Measurements from ENCODE around the gene OTULINL. TPM values are rescaled to one million over a fixed set of nuclear protein-coding genes. Genes with fewer than 3 reads are reported as not detected.

OTULINL gene
- total RNA-seq, 1 donor from 2014 or later: 0.21 TPM

DNA sequence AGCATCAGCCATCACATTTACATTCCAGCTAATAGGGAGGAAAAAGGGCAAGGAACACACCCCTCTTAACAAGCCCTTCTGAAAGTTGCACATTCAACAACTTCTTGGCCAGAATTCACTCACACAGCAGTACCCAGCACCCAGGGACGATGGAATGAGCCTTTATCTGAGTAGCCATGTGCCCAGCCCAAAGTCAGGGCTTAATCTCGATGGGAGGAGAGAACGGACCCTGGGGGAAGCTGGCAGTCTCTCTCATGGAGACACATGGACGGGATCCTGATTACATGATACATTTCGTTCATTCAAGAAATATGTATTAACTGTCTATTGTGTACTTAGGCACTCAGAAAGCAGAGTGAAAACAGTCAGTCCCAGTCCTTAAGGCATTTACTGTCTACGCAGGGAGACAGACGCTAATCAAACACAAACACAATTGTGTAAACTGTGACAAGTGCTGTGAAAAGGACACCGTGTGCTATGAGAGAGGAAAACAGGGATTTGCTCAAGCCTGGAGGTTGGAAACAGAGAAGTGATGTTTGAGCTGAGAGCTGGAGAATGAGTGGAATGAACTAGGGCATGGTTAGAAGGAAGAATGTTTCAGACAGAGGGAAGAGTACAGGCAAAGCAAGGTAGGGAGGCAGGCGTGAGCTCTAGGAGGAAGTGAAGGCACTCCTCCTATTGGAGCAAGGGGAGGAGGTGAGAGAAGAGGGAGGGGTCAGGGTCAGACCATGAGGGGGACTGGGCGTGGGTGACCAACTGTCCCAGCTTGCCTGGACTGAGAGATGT lies 7.4 kb downstream of the OTULINL start:
- Histone ChIP-seq H3K27ac (no peak overlapping the region), H3K9me3 (no peaks in the 10 kb centered on the region), H3K27me3 (no peaks in the 10 kb centered on the region), H3K4me1 (no peaks in the 10 kb centered on the region), H3K4me3 (no peak overlapping the region), H3K36me3 (no peaks in the 10 kb centered on the region)
- no peak for TF ChIP-seq CTCF (IDR thresholded peaks at IDR 0.05)
- DNase-seq (ENCODE audit: low spot score in 2 of 2): no peak
- intact Hi-C loops (cut with DNase I): loop anchor here (10.0 kb wide), 1 partner anchor 444 kb away; the partner anchor contains the start of gene TRIO

- H3K9me3 ChIP-seq: no peaks in the 10 kb centered on the region
- no peaks in the 10 kb centered on the region for H3K36me3 ChIP-seq
- no peak overlapping the region for H3K4me3 ChIP-seq
- no peak for TF ChIP-seq CTCF (IDR thresholded peaks at IDR 0.05)
- H3K27ac ChIP-seq: no peak overlapping the region
- H3K27me3 ChIP-seq: no peaks in the 10 kb centered on the region
- H3K4me1 ChIP-seq: no peaks in the 10 kb centered on the region
- intact Hi-C loops (cut with DNase I): no loop called here
- no peak for DNase-seq (ENCODE audit: low spot score in 2 of 2)
Measured at GRCh38 chr5:14590949-14591348, 9.4 kb downstream of the OTULINL start.

DNA sequence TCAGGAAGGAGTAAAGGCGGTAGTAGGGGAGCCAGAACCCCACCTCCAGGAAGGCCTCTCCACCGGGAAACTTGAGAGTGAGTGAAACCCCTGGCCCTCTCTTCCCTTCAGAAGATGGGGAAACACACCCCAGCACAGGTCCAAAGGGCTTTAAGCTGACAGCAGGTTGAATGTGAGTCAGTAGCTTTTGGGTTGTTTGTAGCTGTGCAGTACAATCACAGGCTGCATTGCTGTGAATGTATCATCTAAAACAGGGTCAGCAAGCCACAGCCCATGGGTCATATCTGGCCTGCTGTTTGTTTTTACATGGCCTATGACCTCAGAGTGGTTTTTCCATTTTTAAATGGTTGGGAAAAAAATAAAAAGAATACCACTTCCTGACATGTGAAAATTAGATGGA lies 10.0 kb downstream of the OTULINL start:
- Histone ChIP-seq H3K36me3 (no peaks in the 10 kb centered on the region), H3K4me3 (no peak overlapping the region), H3K27ac (no peak overlapping the region), H3K9me3 (no peaks in the 10 kb centered on the region), H3K27me3 (no peaks in the 10 kb centered on the region), H3K4me1 (no peaks in the 10 kb centered on the region)
- no peak for TF ChIP-seq CTCF (IDR thresholded peaks at IDR 0.05)
- DNase-seq (ENCODE audit: low spot score in 2 of 2): no peak
- intact Hi-C loops (cut with DNase I): no loop called here

DNA sequence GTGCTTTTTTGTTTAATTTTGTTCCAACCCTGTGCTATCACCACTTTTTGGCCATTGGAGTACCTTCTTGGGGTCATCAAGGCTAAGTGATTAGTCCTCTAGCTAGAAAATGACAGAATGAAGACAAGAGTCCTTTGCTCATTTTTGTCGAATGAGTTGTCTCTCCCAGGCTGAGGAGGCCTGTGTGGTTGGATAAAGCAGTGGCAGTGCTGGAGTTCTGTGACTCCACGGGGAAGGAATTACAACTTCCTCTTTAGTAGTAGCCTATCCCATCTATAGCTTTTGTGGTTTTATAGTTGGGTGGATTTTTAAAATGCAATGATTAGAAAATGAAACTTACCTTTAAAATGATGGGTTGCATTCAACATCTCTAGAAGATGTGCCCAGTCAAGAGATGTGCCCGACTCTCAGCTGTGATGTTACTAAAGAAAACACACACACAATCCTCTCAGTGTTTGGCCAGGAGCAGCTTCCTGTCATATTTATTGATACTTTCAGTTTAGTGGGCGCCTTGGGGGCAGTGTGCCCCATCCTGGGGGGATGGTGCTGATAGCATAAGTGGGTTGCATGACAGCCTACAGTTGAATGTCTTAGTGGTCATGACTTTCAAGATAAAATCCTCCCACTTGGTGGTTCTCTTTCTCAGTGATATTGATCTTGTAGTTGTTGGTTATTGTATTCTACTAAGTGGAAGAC lies 11.9 kb downstream of the OTULINL start:
- no peak for TF ChIP-seq CTCF (IDR thresholded peaks at IDR 0.05)
- H3K36me3 ChIP-seq: no peaks in the 10 kb centered on the region
- no peaks in the 10 kb centered on the region for H3K27me3 ChIP-seq
- no peak overlapping the region for H3K27ac ChIP-seq
- intact Hi-C loops (cut with DNase I): no loop called here
- no peaks in the 10 kb centered on the region for H3K4me1 ChIP-seq
- no peak overlapping the region for H3K4me3 ChIP-seq
- no peak for DNase-seq (ENCODE audit: low spot score in 2 of 2)
- H3K9me3 ChIP-seq: no peaks in the 10 kb centered on the region

DNA sequence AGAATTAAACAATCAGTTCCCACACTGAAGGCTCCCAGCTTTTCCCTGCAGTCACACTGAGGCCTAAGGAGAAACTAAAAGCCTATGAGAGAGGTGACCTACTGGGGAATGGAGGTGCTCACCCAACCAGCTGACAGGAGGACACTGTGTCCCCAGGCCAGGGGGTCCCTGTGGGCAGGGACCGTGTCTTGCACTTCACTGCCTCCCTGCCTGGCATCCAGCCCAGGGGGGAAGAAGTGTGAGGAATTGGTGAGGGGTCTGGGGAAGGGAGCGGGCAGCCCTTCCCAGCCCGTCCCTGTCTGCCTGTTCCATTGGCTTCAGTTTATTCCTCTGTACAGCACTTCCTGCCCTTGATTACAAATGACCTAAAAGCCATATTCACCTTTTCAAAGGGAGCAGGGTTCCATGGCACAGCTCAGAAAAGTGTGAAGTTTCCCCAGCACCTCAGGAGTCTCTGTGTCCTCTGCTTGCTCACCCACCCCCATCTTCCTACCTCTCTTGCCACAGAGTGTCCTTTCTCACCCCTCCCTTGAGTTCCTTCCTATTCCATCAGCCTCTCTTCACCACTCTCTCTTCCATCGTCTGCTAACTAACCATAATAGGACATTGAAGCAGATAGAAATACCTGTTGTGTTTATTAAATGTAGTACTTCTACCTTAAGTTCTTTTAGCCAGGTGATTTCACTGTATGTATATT lies 12.9 kb downstream of the OTULINL start:
- H3K36me3 ChIP-seq: no peaks in the 10 kb centered on the region

More for the DNA sequence above, 12.9 kb downstream of the OTULINL start:
- Histone ChIP-seq H3K4me3 (no peak overlapping the region), H3K4me1 (no peaks in the 10 kb centered on the region), H3K27ac (no peak overlapping the region), H3K9me3 (no peaks in the 10 kb centered on the region), H3K27me3 (no peaks in the 10 kb centered on the region)
- TF ChIP-seq CTCF (IDR thresholded peaks at IDR 0.05): no peak
- intact Hi-C loops (cut with DNase I): no loop called here
- DNase-seq (ENCODE audit: low spot score in 2 of 2): no peak

Data from ascending aorta (tissue), 2 donors.